ENCODE results near the gene ECPAS. TPM values are rescaled to one million over a fixed set of nuclear protein-coding genes. Genes with fewer than 3 reads are reported as not detected.

ECPAS gene
- total RNA-seq, 5 donors from 2014 or later (not counting 1 experiment from before 2014, with no cell fraction given), result 50.5 to 67.1 (median 63.1) TPM

DNA sequence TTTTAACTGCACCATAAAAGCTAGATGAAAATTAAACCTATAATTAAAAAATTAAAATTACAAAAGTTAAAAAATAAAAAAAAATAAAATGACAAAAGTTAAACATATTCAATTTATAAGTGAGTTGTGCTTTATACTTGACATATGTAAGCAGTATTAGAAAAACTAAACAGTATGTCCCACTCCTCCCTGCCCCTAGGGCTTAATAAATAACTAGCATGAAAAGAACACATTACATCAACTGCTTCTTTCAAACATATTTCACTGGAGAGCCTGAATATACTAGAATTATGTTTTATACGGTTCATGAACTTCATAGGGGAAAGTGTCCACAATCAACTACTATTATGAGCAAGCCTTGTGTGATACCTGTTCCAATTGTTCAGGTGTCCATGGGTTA, 47.6 kb downstream of the ECPAS start:
- Mint-ChIP-seq H3K36me3 (peaks cover 56% of the 10 kb centered on the region), H3K4me3 (no peak overlapping the region), H3K27me3 (no peaks in the 10 kb centered on the region), H3K9me3 (no peaks in the 10 kb centered on the region), H3K27ac (no peak overlapping the region), H3K4me1 (no peaks in the 10 kb centered on the region)
- no peak for ATAC-seq (replicated peaks in 1 of 4)
- no peaks in the 10 kb centered on the region for H3K27me3 ChIP-seq (replicated peaks in 1 of 2; ENCODE audit: control insufficient read depth in 2 of 2, extremely low read depth in 1 of 2, insufficient read depth in 2 of 2, low read length in 1 of 2)
- no peak for DNase-seq
- WGBS (ENCODE audit: insufficient coverage), result no CpG with 5 or more reads among the region's 1 CpG
- peaks cover 3 to 45% of the 10 kb centered on the region in 2 donors for H3K36me3 ChIP-seq (ENCODE audit: control insufficient read depth in 2 of 2, extremely low read depth in 1 of 2, insufficient read depth in 1 of 2, low read length in 1 of 2)
- H3K4me3 ChIP-seq (ENCODE audit: control insufficient read depth in 1 of 2, extremely low read depth in 1 of 2, low read length in 1 of 2), result no peak overlapping the region
- POLR2A ChIA-PET, result no interaction called here
- CTCF ChIA-PET, result interaction anchor here in 1 of 2 donors (0.5 to 0.6 kb wide), 2 partner anchors 85 to 752 kb away, joined by 3 to 7 read pairs; no protein-coding TSS in a partner anchor
- no peaks in the 10 kb centered on the region for H3K9me3 ChIP-seq
- no peaks in the 10 kb centered on the region for H3K4me1 ChIP-seq (ENCODE audit: control insufficient read depth in 1 of 2, extremely low read depth in 1 of 2, insufficient read depth in 2 of 2, low read length in 2 of 2)
- no peak overlapping the region for H3K27ac ChIP-seq (ENCODE audit: low read length)

DNA sequence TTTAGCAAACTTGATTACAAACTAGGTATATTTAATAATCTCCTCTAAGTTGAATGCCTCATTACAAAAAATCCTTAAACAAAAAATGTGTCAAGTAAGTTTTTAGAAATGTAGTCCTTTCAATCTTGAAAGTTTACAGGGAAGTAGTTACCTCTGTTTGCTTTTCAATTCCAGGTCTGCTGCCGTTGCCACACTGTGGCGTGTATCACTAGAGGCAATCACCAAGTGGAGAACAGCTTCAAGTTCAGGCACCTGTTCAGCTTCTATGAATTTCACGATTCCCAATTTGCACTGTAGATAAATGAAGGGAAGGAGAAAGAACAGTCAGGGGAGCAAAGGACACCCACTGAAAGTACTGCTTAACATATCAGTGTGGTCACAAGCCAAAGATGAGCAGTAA, 51.1 kb downstream of the ECPAS start:
- Histone ChIP-seq H3K27me3 (replicated peaks in 1 of 2; ENCODE audit: control insufficient read depth in 2 of 2, extremely low read depth in 1 of 2, insufficient read depth in 2 of 2, low read length in 1 of 2) (no peaks in the 10 kb centered on the region), H3K4me1 (ENCODE audit: control insufficient read depth in 1 of 2, extremely low read depth in 1 of 2, insufficient read depth in 2 of 2, low read length in 2 of 2) (no peaks in the 10 kb centered on the region), H3K9me3 (no peaks in the 10 kb centered on the region), H3K27ac (ENCODE audit: low read length) (no peak overlapping the region), H3K4me3 (ENCODE audit: control insufficient read depth in 1 of 2, extremely low read depth in 1 of 2, low read length in 1 of 2) (no peak overlapping the region), H3K36me3 (ENCODE audit: control insufficient read depth in 2 of 2, extremely low read depth in 1 of 2, insufficient read depth in 1 of 2, low read length in 1 of 2) (peaks cover 3 to 44% of the 10 kb centered on the region in 2 donors)
- CTCF ChIA-PET, result interaction anchor here in 1 of 2 donors (0.6 kb wide), 1 partner anchor 861 kb away, joined by 3 read pairs; no protein-coding TSS in a partner anchor
- ATAC-seq (replicated peaks in 1 of 4) (no peak), DNase-seq (no peak)
- no peaks in the 10 kb centered on the region for H3K27me3 Mint-ChIP-seq
- H3K36me3 Mint-ChIP-seq, result peaks cover 55% of the 10 kb centered on the region
- WGBS (ENCODE audit: insufficient coverage), result 100% methylated on average over 1 of the region's 3 CpGs
- H3K4me3 Mint-ChIP-seq, result no peak overlapping the region
- H3K9me3 Mint-ChIP-seq, result no peaks in the 10 kb centered on the region
- POLR2A ChIA-PET, result no interaction called here
- no peak overlapping the region for H3K27ac Mint-ChIP-seq
- no peaks in the 10 kb centered on the region for H3K4me1 Mint-ChIP-seq

DNA sequence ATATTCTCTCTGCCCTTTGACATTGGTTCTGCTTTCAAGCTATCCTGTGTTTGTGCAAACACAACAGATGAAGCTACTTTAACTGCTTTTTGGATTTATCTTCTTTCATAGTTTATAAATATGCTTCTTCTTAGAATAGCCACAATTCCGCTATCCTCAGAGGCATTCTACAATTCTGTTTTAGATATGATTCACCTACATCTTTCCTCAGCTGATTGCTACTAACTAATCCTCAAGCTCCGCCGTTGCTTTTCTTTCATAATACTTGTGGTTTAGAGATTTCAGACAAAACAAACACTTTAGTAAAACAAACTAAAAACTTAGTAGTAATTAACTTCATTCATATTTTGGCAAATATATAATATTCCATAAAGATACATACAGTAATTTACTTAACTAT, 52.5 kb downstream of the ECPAS start:
- no peaks in the 10 kb centered on the region for H3K9me3 Mint-ChIP-seq
- H3K9me3 ChIP-seq, result no peaks in the 10 kb centered on the region
- H3K4me3 ChIP-seq (ENCODE audit: control insufficient read depth in 1 of 2, extremely low read depth in 1 of 2, low read length in 1 of 2), result no peak overlapping the region
- H3K36me3 ChIP-seq (ENCODE audit: control insufficient read depth in 2 of 2, extremely low read depth in 1 of 2, insufficient read depth in 1 of 2, low read length in 1 of 2), result peaks cover 3 to 50% of the 10 kb centered on the region in 2 donors
- CTCF ChIA-PET, result no interaction called here
- H3K36me3 Mint-ChIP-seq, result peaks cover 58% of the 10 kb centered on the region
- no peak overlapping the region for H3K27ac Mint-ChIP-seq
- H3K27me3 Mint-ChIP-seq, result no peaks in the 10 kb centered on the region
- ATAC-seq (replicated peaks in 1 of 4) (no peak), DNase-seq (no peak)
- H3K4me1 Mint-ChIP-seq, result no peaks in the 10 kb centered on the region
- no CpG with 5 or more reads among the region's 3 CpGs for WGBS (ENCODE audit: insufficient coverage)
- POLR2A ChIA-PET, result no interaction called here
- H3K27ac ChIP-seq (ENCODE audit: low read length), result no peak overlapping the region
- H3K4me3 Mint-ChIP-seq, result no peak overlapping the region
- H3K4me1 ChIP-seq (ENCODE audit: control insufficient read depth in 1 of 2, extremely low read depth in 1 of 2, insufficient read depth in 2 of 2, low read length in 2 of 2), result no peaks in the 10 kb centered on the region
- H3K27me3 ChIP-seq (replicated peaks in 1 of 2; ENCODE audit: control insufficient read depth in 2 of 2, extremely low read depth in 1 of 2, insufficient read depth in 2 of 2, low read length in 1 of 2), result no peaks in the 10 kb centered on the region

DNA sequence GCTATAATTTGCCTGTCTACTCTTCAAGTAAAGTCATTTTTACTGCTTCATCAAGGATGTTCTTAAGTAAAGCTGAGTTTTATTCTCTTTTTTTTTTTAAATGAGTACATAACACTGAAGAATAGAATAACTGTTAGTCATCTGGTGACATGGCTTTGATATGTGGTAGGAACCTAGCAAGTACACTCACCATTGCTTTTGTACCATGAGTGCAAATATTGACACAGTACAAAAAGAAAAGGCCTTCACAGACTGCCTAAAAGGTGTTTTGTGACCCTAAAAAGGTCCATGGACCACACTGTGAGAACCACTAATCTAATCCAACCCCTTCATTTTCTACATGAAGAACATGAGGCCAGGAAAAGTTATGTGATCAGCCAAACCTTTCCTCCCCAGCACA, 55.0 kb downstream of the ECPAS start:
- POLR2A ChIA-PET, result no interaction called here
- Mint-ChIP-seq H3K4me3 (no peak overlapping the region), H3K27me3 (no peaks in the 10 kb centered on the region), H3K27ac (no peak overlapping the region), H3K4me1 (no peaks in the 10 kb centered on the region), H3K9me3 (no peaks in the 10 kb centered on the region), H3K36me3 (peaks cover 64% of the 10 kb centered on the region)
- H3K36me3 ChIP-seq (ENCODE audit: control insufficient read depth in 2 of 2, extremely low read depth in 1 of 2, insufficient read depth in 1 of 2, low read length in 1 of 2), result peaks cover 3 to 52% of the 10 kb centered on the region in 2 donors
- ATAC-seq (replicated peaks in 1 of 4), result no peak
- no peaks in the 10 kb centered on the region for H3K27me3 ChIP-seq (replicated peaks in 1 of 2; ENCODE audit: control insufficient read depth in 2 of 2, extremely low read depth in 1 of 2, insufficient read depth in 2 of 2, low read length in 1 of 2)
- H3K4me3 ChIP-seq (ENCODE audit: control insufficient read depth in 1 of 2, extremely low read depth in 1 of 2, low read length in 1 of 2), result no peak overlapping the region
- H3K4me1 ChIP-seq (ENCODE audit: control insufficient read depth in 1 of 2, extremely low read depth in 1 of 2, insufficient read depth in 2 of 2, low read length in 2 of 2), result no peaks in the 10 kb centered on the region
- DNase-seq, result no peak
- CTCF ChIA-PET, result interaction anchor here (0.5 to 1.1 kb wide), 2 partner anchors 17 to 572 kb away, joined by 3 read pairs; no protein-coding TSS in a partner anchor
- H3K9me3 ChIP-seq, result no peaks in the 10 kb centered on the region
- H3K27ac ChIP-seq (ENCODE audit: low read length), result no peak overlapping the region

DNA sequence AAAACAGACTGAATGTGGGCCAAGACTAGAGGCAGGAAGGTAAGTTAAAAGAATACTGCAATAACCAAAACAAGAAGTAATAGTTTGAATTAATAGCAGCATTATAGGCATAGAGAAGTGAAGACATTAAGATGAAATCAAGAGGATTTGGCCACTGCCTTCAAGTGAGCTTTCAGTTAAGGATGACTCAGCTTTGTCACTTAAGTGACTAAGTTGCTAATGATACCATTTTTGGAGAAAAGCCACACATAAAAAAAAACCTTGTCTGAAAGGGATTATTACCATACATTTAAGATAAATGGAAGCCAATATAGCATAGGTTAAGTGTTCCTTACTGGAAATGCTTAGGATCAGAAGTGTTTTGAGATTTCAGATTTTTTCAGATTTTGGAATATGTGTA, 57.0 kb downstream of the ECPAS start:
- Mint-ChIP-seq H3K36me3 (peaks cover 73% of the 10 kb centered on the region), H3K4me1 (no peaks in the 10 kb centered on the region), H3K4me3 (no peak overlapping the region), H3K27me3 (no peaks in the 10 kb centered on the region), H3K27ac (no peak overlapping the region), H3K9me3 (no peaks in the 10 kb centered on the region)
- Histone ChIP-seq H3K4me1 (ENCODE audit: control insufficient read depth in 1 of 2, extremely low read depth in 1 of 2, insufficient read depth in 2 of 2, low read length in 2 of 2) (no peaks in the 10 kb centered on the region), H3K9me3 (no peaks in the 10 kb centered on the region), H3K4me3 (ENCODE audit: control insufficient read depth in 1 of 2, extremely low read depth in 1 of 2, low read length in 1 of 2) (no peak overlapping the region), H3K27ac (ENCODE audit: low read length) (no peak overlapping the region), H3K36me3 (ENCODE audit: control insufficient read depth in 2 of 2, extremely low read depth in 1 of 2, insufficient read depth in 1 of 2, low read length in 1 of 2) (peaks cover 0 to 52% of the 10 kb centered on the region in 2 donors), H3K27me3 (replicated peaks in 1 of 2; ENCODE audit: control insufficient read depth in 2 of 2, extremely low read depth in 1 of 2, insufficient read depth in 2 of 2, low read length in 1 of 2) (no peaks in the 10 kb centered on the region)
- ATAC-seq (replicated peaks in 1 of 4) (no peak), DNase-seq (no peak)
- ChIA-PET POLR2A (no interaction called here), CTCF (interaction anchor here in 1 of 2 donors (0.5 to 0.6 kb wide), 2 partner anchors 29 to 557 kb away, joined by 3 to 5 read pairs; no protein-coding TSS in a partner anchor)

DNA sequence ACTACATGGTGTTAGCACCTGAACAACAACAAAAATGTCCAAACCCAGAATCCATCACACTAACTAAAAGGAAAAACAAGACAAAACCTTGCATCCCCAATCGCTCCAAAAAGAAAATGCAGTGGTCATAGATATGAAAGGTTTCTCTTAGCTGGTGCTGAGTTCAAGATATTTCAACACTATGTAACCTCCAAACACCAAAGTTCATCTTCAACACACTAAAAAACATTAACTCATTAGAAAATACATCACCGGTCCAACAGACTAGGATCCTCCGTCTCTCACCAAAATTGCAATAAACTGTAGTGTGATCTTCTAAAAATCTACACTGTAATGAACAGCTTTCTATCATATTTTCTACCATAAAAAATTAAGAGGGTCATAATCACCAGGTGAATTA, 60.8 kb downstream of the ECPAS start:
- peaks cover 0 to 54% of the 10 kb centered on the region in 2 donors for H3K36me3 ChIP-seq (ENCODE audit: control insufficient read depth in 2 of 2, extremely low read depth in 1 of 2, insufficient read depth in 1 of 2, low read length in 1 of 2)
- Mint-ChIP-seq H3K36me3 (peaks cover 72% of the 10 kb centered on the region), H3K4me3 (no peak overlapping the region), H3K27ac (no peak overlapping the region), H3K9me3 (no peaks in the 10 kb centered on the region), H3K4me1 (no peaks in the 10 kb centered on the region), H3K27me3 (no peaks in the 10 kb centered on the region)
- H3K4me1 ChIP-seq (ENCODE audit: control insufficient read depth in 1 of 2, extremely low read depth in 1 of 2, insufficient read depth in 2 of 2, low read length in 2 of 2), result no peaks in the 10 kb centered on the region
- no peaks in the 10 kb centered on the region for H3K27me3 ChIP-seq (replicated peaks in 1 of 2; ENCODE audit: control insufficient read depth in 2 of 2, extremely low read depth in 1 of 2, insufficient read depth in 2 of 2, low read length in 1 of 2)
- ATAC-seq (replicated peaks in 1 of 4) (no peak), DNase-seq (no peak)
- POLR2A ChIA-PET, result interaction anchor here in 1 of 2 donors (0.6 kb wide), 1 partner anchor 663 kb away, joined by 3 read pairs; no protein-coding TSS in a partner anchor
- no peak overlapping the region for H3K27ac ChIP-seq (ENCODE audit: low read length)
- H3K4me3 ChIP-seq (ENCODE audit: control insufficient read depth in 1 of 2, extremely low read depth in 1 of 2, low read length in 1 of 2), result no peak overlapping the region
- WGBS (ENCODE audit: insufficient coverage), result no CpG with 5 or more reads among the region's 3 CpGs
- H3K9me3 ChIP-seq, result no peaks in the 10 kb centered on the region
- CTCF ChIA-PET, result no interaction called here

DNA sequence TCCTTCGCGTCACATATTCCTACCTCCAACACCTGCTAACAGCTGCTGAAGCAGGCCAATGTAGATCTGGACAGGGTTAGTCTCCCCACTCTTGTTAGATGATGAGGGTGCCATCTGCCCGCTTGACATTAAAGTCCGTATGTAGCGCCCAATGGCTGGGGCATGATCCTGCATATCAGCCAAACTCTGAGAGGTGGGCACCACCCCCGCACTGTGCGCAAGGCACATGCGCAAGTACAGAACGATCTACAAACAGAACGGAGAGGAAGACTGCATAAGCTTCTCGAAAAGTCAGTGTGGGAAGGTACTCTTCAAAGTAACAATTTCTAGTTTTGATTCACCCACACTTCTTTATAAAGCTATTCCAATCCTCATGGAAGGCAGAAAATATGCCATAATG, 69.8 kb downstream of the ECPAS start:
- Mint-ChIP-seq H3K36me3 (peaks cover 78% of the 10 kb centered on the region), H3K4me1 (no peaks in the 10 kb centered on the region), H3K27ac (no peak overlapping the region), H3K9me3 (no peaks in the 10 kb centered on the region), H3K4me3 (no peak overlapping the region), H3K27me3 (no peaks in the 10 kb centered on the region)
- ChIA-PET CTCF (no interaction called here), POLR2A (no interaction called here)
- no peak overlapping the region for H3K4me3 ChIP-seq (ENCODE audit: control insufficient read depth in 1 of 2, extremely low read depth in 1 of 2, low read length in 1 of 2)
- no peaks in the 10 kb centered on the region for H3K27me3 ChIP-seq (replicated peaks in 1 of 2; ENCODE audit: control insufficient read depth in 2 of 2, extremely low read depth in 1 of 2, insufficient read depth in 2 of 2, low read length in 1 of 2)
- no CpG with 5 or more reads among the region's 11 CpGs for WGBS (ENCODE audit: insufficient coverage)
- no peak for ATAC-seq (replicated peaks in 1 of 4)
- no peaks in the 10 kb centered on the region for H3K4me1 ChIP-seq (ENCODE audit: control insufficient read depth in 1 of 2, extremely low read depth in 1 of 2, insufficient read depth in 2 of 2, low read length in 2 of 2)
- no peak overlapping the region for H3K27ac ChIP-seq (ENCODE audit: low read length)
- no peaks in the 10 kb centered on the region for H3K9me3 ChIP-seq
- H3K36me3 ChIP-seq (ENCODE audit: control insufficient read depth in 2 of 2, extremely low read depth in 1 of 2, insufficient read depth in 1 of 2, low read length in 1 of 2), result peaks cover 8 to 69% of the 10 kb centered on the region in 2 donors
- no peak for DNase-seq

All from T-cell (primary cell).